HK-2 (cell line): ENCODE data around the gene WASHC2C.
"Not testable (repeated sequence)": the region's sequence is repeated elsewhere in the genome, so short reads cannot be mapped to it uniquely, and the experiment has no call there.

Experiments
- DNase-seq: peaks from one replicate; pipeline ENCODE4 v3.0.0-alpha.2; 2018; ENCODE audit not compliant: unreplicated experiment

WASHC2C gene

DNA sequence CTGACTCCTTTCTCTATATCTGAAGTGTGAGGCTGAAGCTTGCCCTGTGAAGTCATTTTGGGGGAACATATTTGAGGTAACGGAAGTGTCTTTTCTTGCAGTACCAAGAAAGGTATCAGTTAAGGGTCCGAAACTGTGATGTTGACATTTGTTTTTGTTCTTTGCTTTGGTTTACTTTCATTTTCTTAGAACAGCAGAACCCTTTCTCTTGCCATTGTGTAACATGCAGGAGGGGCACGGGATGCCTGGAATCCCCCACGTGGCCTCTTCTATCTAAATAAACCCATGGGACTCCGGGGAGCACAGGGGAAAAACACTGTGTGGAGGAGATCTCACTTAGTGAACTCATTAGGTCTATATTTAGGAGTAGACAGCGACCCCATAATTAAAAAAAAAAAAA, 34.6 kb downstream of the WASHC2C start:
- DNase-seq, result not testable (repeated sequence)

DNA sequence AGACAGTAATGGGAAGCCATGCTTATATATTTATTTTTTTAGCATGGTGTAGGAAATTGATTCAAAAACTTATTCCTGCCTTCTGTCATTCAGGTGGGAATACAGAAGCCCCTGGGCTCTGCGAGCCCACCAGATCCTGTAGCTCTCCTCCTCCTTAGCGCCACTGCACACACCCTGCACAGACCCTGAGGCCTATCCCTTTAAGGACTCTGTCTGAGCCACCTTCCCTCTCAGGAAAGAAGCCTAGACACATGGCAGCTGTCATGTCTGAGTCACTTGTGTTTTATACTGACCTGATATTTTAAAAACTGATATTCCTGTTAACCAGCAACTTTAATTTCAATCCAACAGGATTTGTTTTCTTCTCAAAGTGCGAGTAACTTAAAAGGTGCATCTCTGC, 36.0 kb downstream of the WASHC2C start:
- DNase-seq, result not testable (repeated sequence)

GRCh38 chr10:45768334-45768733, 41.3 kb downstream of the WASHC2C start:
- DNase-seq, result not testable (repeated sequence)

DNA sequence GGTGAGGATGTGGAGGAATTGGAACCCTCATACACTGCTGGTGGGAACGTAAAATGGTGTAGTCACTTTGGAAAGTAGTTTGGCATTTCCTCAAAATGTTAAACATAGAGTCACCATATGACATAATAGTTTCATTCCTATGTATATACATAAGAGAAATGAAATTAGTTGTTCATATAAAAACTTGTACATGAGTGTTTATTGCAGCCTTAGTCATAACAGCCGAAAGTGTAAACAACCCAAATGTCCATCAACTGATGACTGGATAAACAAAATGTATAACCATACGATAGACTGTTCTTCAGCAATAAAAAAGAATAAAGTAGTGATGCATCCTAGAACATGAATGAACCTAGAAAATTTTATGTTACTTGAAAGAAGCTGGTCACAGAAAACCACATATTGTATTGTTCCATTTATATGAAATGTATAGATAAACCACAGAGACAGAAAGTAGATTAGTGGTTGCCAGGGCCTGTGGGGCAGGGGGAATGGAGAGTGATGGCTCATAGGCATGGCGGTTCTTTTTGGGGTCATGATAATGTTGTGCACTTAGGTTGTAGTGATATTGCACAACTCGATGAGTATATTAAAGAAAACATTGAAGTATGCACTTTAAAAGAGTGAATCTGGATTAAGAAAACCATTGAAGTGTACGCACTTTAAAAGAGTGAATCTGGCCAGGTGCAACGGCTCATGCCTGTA, 44.8 kb downstream of the WASHC2C start:
- not testable (repeated sequence) for DNase-seq

DNA sequence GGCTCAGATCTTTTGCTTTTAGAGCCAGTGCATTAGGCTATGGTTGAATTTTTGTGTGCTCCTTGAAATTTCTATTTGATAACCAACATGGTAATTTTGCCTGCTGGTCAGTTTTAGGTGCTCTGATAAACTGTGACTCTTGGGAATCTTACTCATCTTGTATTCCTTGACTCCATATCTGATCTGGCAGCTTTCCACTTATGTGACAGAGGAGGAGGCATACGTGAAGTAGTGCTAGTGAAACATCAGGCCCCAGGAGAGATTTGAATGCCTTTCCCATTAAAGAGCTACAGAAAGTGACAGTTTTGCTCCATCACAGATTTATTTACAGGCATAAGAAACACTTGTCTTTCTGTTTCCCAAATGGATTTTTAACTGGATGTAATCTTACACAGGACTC, 59.2 kb downstream of the WASHC2C start:
- not testable (repeated sequence) for DNase-seq

DNA sequence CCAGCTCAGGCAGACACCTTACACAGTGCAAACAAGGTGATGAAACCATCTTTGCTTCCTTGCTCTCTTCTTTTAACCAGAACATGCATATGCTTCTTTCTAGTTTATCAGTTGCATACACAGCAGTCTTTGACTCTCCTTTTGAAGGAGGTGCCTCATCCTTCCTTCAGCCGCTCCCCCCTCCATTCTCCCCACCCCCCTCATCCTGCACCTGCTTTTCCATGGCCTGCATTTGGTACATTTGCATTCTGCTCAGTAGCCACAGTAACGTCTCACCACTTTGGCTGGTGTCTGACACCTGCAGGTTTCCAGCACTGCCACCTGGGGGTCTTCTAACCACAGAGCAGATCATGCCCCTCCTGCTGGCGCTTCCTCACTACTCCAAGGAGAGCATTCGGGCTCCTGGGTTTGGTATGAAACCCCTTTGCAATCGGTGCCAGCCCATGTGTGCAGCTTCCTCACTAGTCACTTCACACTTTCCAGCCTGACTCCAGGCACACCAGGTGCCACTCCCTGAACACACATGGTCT, 60.2 kb downstream of the WASHC2C start:
- DNase-seq, result not testable (repeated sequence)

GRCh38 chr10:45789991-45790390, 62.9 kb downstream of the WASHC2C start:
- DNase-seq, result not testable (repeated sequence)

GRCh38 chr10:45790694-45791426, 63.8 kb downstream of the WASHC2C start:
- DNase-seq, result not testable (repeated sequence)

DNA sequence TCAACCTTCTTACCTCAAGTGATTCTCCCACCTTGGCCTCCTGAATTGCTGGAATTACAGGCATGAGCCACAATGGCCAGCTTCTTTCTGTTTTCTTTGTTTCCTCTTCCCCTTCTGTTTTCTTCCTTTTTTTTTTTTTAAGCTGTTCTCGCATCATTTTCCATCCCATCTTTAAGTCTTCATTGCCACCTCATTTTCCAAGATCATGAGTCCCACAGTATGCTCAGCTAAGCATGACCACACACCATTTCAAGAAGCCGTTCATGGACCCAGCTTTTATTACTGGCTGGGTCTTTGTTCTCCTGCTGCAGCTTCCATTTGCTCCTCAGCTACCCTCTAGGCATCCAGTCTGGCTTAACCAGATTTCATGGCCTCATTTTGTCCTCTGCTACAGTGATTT, 67.7 kb downstream of the WASHC2C start:
- not testable (repeated sequence) for DNase-seq

GRCh38 chr10:45803060-45804010, 76.3 kb downstream of the WASHC2C start:
- DNase-seq, result peak; percentile 49

DNA sequence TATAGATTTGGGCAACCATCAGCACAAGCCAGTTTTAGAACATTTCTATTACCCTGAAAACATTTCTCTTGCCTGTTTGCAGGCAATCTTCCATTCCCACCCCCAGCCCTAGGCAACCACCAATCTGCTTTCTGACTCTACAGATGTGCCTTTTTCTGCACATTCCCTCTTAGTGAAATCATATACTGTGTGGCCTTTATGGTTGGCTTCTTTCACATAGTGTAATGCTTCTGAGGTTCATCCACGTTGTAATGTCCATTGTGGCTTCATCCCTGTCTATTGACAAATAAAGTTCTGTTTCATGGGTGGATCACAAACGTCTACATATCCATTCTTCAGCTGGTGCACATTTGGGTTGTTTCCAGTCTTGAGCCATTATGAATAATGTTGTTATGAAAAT, 77.9 kb downstream of the WASHC2C start:
- DNase-seq, result not testable (repeated sequence)

DNA sequence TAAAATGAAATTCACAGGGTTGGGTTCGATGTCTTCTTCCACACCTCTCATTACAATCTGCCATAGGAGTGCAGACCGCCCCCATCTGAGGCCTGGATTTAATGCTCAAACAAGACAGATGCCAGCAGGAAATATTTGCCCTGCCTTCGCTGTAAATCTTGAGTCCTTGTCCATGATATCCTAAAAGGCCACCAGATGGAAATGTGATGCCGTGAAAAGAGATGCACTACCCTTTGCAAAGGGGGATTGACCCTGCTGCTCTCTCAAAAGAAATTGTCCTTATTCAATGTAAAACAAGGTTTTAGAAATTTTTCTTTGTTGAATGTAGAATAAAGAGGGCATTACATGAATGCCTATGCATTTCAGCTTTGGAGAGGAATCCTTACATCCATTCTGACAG, 82.8 kb downstream of the WASHC2C start:
- DNase-seq, result no peak

DNA sequence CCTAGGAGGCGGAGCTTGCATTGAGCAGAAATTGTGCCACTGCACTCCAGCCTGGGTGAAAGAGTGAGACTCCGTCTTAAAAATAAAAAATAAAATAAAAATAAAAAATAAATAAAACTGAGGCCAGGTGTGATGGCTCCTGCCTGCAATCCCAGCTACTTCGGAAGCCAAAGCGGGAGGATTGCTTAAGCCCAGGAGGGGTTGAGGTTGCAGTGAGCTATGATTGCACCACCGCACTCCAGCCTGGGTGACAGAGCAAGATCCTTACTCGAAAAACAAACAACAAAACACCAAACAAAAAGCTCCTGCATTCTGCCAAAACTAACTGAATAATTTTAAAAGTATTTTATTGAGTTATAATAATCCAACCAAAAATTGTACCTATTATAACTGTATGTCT, 84.0 kb downstream of the WASHC2C start:
- DNase-seq, result no peak

- DNase-seq, result not testable (repeated sequence)
Observed at GRCh38 chr10:45812959-45813358, 85.9 kb downstream of the WASHC2C start.

DNA sequence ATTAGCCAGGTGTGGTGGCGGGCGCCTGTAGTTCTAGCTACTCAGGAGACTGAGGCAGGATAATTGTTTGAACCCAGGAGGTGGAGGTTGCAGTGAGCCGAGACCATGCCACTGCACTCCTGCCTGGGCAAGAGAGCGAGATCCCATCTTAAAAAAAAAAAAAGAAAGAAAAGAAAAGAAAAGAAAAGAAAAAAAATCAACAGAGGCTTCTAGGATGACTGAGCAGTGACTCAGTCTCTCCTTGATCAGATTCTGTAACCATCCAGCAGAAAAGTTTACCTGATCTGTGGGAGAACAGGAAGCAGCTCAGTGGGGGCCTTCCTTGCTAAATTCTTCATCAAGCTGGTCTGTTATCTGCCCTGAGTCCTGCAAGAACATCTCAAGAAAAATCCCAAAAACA, 87.1 kb downstream of the WASHC2C start:
- not testable (repeated sequence) for DNase-seq

DNA sequence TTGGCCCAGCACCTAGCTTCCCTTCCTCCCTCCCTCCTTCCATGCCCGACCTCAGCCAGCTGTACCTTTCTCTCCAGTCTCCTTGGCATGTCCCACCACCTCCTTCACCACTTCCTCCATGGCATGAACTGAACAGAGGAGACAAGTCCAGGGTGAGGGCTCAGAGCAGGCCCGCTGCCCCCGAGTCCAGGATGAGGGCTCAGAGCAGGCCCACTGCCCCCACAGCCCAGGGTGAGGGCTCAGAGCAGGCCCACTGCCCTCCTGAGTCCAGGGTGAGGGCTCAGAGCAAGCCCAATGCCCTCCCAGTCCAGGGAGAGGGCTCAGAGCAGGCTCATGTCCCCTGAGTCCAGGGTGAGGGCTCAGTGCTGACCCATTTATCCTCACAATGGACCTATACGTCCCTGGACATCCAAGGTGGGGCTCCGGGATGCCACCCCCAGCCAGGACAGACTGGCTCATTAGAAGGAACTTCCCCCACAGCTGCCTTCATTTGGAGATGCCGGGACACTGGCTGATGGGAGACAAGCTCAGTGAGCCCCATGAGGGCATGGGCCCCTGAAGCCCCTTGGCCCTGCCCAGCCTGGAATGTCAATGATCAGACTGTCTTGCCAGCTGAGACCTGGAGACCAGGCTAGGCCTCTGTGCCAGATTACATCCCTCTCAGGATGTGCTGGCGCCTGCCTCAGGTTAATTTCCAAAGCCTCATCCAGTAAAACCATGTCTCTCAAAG, 90.2 kb downstream of the WASHC2C start:
- DNase-seq, result no peak

DNA sequence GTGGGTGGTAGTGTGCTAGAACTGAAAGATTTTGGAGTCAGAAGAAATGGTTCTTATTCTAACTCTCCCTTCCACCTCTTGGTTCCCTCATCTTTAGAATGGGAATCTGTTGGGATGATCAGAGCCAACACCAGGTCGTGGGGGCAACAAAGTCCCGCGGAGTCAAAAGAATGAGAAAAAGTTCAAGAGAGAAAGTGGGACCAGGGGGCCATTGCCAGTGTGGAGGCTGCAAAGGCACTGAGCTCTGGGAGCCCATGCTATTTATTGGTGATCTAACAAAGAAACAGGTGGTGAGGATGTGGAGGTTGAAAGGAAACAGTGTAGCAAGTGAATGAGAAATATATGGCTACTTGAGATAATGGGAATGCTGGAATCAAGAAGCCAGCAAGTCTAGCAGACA, 90.8 kb downstream of the WASHC2C start:
- DNase-seq, result no peak

- DNase-seq, result no peak
Observed at GRCh38 chr10:45819552-45819951, 92.5 kb downstream of the WASHC2C start.

DNA sequence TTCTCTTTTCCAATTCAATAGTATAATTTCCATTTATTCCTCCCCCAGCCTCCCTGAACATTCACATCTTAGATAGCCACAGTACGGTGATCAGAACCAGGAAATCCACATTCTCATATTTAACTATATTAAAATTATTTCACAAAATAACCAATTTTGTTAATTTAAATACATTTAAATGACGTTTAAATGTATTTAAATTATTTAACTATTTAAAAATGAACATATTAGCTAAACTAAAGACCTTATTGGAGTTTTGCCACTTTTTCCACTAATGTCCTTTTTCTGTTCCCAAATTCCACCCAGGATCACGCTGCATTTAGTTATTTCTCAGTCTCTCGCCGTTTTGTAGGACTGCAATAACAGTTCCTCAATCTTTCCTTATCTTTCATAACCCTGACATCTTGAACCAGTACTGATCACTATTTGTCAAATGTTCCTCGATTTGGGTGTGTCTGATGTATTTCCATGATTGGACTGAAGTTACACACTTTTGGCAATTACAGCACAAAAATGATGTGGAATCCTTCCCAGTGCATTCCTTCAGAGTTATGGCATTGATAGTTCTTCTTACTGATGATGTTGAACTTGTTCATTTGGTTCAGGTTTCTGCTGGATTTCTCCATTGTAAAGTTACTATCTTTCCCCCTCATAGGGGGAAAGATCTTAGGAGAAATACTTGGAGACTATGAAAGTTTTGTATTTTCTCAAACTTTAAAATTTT, 93.2 kb downstream of the WASHC2C start:
- DNase-seq, result not testable (repeated sequence)

GRCh38 chr10:45822918-45823317, 95.9 kb downstream of the WASHC2C start:
- not testable (repeated sequence) for DNase-seq
